ENCODE measurements around the gene SKOR2.

DNA sequence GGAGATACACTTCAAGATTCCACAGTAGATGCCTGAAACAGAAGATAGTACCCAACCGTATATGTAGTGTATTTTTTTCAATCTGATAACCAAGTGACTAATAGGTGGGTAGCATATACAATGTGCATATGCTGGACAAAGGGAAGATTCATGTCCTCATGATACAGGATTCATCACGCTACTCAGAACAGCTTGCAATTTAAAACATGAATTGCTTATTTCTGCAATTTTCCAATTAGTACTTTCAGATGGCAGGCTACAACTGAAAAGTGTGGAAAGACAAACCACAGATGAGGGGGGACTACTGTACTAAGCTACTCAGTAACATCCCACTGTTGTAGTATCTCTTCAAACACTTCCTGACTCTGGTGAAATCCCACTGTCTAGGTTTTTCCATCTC lies 79.0 kb downstream of the SKOR2 start:
- TF ChIP-seq, protein P1, sequence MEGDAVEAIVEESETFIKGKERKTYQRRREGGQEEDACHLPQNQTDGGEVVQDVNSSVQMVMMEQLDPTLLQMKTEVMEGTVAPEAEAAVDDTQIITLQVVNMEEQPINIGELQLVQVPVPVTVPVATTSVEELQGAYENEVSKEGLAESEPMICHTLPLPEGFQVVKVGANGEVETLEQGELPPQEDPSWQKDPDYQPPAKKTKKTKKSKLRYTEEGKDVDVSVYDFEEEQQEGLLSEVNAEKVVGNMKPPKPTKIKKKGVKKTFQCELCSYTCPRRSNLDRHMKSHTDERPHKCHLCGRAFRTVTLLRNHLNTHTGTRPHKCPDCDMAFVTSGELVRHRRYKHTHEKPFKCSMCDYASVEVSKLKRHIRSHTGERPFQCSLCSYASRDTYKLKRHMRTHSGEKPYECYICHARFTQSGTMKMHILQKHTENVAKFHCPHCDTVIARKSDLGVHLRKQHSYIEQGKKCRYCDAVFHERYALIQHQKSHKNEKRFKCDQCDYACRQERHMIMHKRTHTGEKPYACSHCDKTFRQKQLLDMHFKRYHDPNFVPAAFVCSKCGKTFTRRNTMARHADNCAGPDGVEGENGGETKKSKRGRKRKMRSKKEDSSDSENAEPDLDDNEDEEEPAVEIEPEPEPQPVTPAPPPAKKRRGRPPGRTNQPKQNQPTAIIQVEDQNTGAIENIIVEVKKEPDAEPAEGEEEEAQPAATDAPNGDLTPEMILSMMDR (IDR thresholded peaks at IDR 0.05): no peak
- TF ChIP-seq ZFX (IDR thresholded peaks at IDR 0.05; ENCODE audit: borderline replicate concordance): no peak
